Measurements from ENCODE around the gene CRACR2A. TPM values are rescaled to one million over a fixed set of nuclear protein-coding genes. Genes with fewer than 3 reads are reported as not detected.

Gene CRACR2A
- total RNA-seq, 4 donors from 2014 or later, result 4.8 to 18.2 (median 10.6) TPM

DNA sequence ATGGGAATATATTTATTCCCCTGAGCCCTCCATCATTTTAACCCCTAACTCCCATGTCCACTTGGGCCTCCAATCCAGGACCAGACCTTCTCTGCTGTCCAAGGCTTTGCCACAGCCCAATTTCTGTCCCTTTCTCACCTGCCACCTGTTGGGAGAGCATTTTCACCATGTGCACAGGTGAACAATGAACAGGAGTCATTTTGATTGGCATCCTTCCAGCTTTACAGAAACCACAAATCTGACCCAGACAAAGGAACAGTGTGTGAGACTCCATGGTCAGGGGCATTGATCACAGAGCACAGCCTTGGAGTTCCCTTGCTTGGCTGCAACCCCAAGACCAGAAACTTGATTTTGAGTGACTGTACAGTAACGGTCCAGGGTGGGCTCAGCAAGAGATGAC is 91.9 kb downstream of the CRACR2A start:
- Histone ChIP-seq H3K4me1 (no peaks in the 10 kb centered on the region), H3K27me3 (no peaks in the 10 kb centered on the region), H3K4me3 (no peak overlapping the region), H3K27ac (no peak overlapping the region), H3K36me3 (peaks cover 7% of the 10 kb centered on the region), H3K9me3 (no peaks in the 10 kb centered on the region)
- DNase-seq (ENCODE audit: low spot score in 2 of 2), result no peak
- WGBS, result 88% methylated on average over 1 of the region's 1 CpG
- TF ChIP-seq EP300 (IDR thresholded peaks at IDR 0.05) (no peak), POLR2A (IDR thresholded peaks at IDR 0.05) (no peak), POLR2AphosphoS5 (IDR thresholded peaks at IDR 0.05) (no peak)
- TF ChIP-seq, protein P1, sequence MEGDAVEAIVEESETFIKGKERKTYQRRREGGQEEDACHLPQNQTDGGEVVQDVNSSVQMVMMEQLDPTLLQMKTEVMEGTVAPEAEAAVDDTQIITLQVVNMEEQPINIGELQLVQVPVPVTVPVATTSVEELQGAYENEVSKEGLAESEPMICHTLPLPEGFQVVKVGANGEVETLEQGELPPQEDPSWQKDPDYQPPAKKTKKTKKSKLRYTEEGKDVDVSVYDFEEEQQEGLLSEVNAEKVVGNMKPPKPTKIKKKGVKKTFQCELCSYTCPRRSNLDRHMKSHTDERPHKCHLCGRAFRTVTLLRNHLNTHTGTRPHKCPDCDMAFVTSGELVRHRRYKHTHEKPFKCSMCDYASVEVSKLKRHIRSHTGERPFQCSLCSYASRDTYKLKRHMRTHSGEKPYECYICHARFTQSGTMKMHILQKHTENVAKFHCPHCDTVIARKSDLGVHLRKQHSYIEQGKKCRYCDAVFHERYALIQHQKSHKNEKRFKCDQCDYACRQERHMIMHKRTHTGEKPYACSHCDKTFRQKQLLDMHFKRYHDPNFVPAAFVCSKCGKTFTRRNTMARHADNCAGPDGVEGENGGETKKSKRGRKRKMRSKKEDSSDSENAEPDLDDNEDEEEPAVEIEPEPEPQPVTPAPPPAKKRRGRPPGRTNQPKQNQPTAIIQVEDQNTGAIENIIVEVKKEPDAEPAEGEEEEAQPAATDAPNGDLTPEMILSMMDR (IDR thresholded peaks at IDR 0.05), result no peak

DNA sequence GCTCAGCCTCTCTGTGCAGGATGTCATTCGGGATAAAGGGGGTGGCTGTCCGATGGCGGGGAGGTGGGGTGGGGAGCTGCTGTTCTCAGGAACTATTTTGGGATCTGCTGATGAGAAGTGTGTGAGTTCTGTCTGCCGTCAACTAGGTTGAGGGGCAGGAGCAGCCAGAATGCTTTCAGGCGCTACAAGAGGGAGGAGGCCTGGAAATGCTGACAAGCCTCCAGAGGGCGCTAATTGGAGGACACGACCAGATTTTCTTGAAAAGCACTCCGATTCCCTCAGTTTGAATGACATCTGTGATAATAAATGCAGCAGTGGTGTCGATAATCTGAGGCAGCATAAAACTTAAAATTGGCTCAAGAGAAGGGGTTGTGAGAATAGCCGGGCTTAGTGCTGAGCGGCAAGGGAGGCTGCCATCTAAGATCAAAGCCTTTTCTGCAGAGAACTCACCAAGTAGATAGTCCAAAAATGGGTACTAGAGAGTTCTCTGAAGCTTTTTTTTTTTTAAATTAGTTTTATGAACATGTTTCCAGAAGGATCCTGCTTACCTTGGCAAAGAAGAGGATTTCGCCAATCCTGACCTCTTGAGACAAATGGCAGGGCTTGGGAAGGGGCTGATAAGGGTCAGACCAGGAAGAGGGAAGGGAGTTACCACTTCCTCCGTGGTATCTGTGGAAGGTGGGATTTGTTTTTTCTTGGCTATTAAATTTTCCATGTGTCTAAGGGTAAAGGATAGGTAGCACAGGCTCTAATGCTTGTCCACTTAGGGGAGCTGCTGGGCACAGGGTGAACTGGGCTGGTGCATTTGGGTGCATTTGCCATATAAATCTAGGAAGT is 94.4 kb downstream of the CRACR2A start:
- H3K4me1 ChIP-seq, result no peaks in the 10 kb centered on the region
- peaks cover 13% of the 10 kb centered on the region for H3K36me3 ChIP-seq
- no peaks in the 10 kb centered on the region for H3K27me3 ChIP-seq
- no peak overlapping the region for H3K27ac ChIP-seq
- no peak for TF ChIP-seq EP300 (IDR thresholded peaks at IDR 0.05)
- TF ChIP-seq, protein P1 (IDR thresholded peaks at IDR 0.05), result peak in 1 of 2 donors; percentile 14
- no peak for DNase-seq (ENCODE audit: low spot score in 2 of 2)
- no peaks in the 10 kb centered on the region for H3K9me3 ChIP-seq
- no peak overlapping the region for H3K4me3 ChIP-seq
- 60% methylated on average over 13 of the region's 13 CpGs for WGBS

DNA sequence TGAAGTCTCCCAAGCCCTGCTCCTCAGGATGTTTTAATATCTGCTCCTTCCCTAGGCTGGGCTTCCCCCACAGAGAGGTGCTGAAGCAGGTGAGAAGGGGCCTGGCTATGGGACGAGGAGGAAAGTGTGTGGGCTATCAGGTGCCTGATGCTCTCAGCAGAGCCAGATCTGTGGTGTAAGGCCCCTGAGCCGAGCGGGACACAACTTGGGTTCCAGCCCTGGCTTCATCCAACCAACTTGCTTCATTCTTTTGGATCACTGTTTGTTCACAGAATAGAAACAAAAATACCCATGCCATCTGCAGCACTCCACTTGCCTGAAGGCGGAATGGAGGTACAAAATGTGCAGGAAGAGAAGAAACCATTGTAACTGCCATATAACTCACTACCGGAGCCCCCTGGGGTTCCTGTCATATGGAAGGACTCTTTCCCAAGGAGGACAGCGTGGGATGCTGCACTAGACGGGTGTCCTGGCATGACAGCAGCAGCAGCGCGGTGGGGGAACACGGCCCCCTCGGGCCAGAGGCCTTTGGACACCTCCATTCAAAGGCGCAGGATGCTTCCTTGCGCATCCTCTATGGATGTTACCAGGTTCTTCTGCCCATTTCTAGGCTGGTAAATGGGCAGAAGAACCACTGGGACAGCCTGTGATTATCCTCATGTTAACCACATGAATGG is 95.8 kb downstream of the CRACR2A start:
- H3K27me3 ChIP-seq, result no peaks in the 10 kb centered on the region
- H3K4me3 ChIP-seq, result no peak overlapping the region
- H3K4me1 ChIP-seq, result no peaks in the 10 kb centered on the region
- no peak overlapping the region for H3K27ac ChIP-seq
- WGBS, result 95% methylated on average over 13 of the region's 13 CpGs
- no peaks in the 10 kb centered on the region for H3K9me3 ChIP-seq
- peaks cover 13% of the 10 kb centered on the region for H3K36me3 ChIP-seq
- DNase-seq (ENCODE audit: low spot score in 2 of 2), result no peak
- no peak for TF ChIP-seq POLR2AphosphoS5 (IDR thresholded peaks at IDR 0.05)
- no peak for TF ChIP-seq EP300 (IDR thresholded peaks at IDR 0.05)
- TF ChIP-seq POLR2A (IDR thresholded peaks at IDR 0.05), result no peak
- TF ChIP-seq, protein P1 (IDR thresholded peaks at IDR 0.05), result no peak

DNA sequence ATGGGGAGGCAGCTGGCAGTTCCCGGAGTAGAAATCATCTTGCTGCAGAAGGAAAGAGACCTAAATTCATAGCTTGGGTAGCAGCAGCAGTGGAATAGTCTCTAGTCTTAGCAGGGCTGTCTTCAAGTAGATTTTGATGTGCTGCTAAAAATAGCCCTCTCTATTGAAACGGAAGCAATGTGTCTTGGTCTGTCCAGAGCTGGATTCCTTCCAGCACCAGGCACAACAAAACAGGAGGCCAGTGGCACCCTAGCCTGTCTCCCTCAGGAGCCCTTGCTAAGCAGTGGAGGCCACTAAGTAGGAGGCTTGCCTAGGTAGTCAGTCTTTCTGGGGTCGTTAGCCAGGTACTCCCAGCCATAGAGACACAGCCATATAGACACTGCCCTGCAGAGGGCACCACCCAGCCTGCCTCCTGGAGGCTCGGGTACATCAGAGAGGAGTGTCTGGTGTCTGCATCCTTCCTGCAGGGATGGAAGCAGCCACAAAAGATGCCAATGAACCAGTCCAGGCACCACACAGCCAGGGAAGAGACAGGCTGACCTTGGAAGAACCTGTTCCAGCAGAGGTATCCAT is 97.5 kb downstream of the CRACR2A start:
- DNase-seq (ENCODE audit: low spot score in 2 of 2), result no peak
- Histone ChIP-seq H3K27me3 (no peaks in the 10 kb centered on the region), H3K9me3 (no peaks in the 10 kb centered on the region), H3K4me3 (no peak overlapping the region), H3K4me1 (no peaks in the 10 kb centered on the region), H3K27ac (no peak overlapping the region), H3K36me3 (peaks cover 13% of the 10 kb centered on the region)
- 27% methylated on average over 3 of the region's 4 CpGs for WGBS
- TF ChIP-seq EP300 (IDR thresholded peaks at IDR 0.05) (no peak), POLR2AphosphoS5 (IDR thresholded peaks at IDR 0.05) (no peak), POLR2A (IDR thresholded peaks at IDR 0.05) (no peak)
- TF ChIP-seq, protein P1 (IDR thresholded peaks at IDR 0.05), result no peak

All from suprapubic skin (tissue), 4 donors.